Transverse colon (tissue), 4 donors: ENCODE results near the gene PUDP. TPM values are rescaled to one million over a fixed set of nuclear protein-coding genes. Genes with fewer than 3 reads are reported as not detected.

ENCODE experiments used
- DNase-seq: peaks from one replicate; pipeline ENCODE4 v3.0.0-alpha.2; 2019
- H3K27ac ChIP-seq, 4 donors: fragments of 200-600 bp; sonication (generic); 2 replicates each; pipeline ENCODE4 v1.5.1; 2016 to 2018; ENCODE audit warnings: inconsistent platforms in 4 of 4
- H3K27me3 ChIP-seq: fragments of 200-600 bp; sonication (generic); 2 replicates; pipeline ENCODE4 v1.5.1; 2017; ENCODE audit warnings: inconsistent platforms
- H3K36me3 ChIP-seq, 4 donors: fragments of 200-600 bp; sonication (generic); 2 replicates each; pipeline ENCODE4 v1.5.1; 2017 to 2019; ENCODE audit warnings: inconsistent platforms in 4 of 4
- H3K4me1 ChIP-seq, 4 donors: fragments of 200-600 bp; sonication (generic); 2 replicates each; pipeline ENCODE4 v1.5.1; 2017 to 2020; ENCODE audit warnings: inconsistent platforms in 4 of 4
- H3K4me3 ChIP-seq, 4 donors: fragments of 200-600 bp; sonication (generic); 1 replicate in 1 of 4; 2 replicates in 3 of 4; pipeline versions ENCODE4 v1.5.1 to v1.6.1; 2017 to 2019; ENCODE audit warnings: inconsistent platforms in 4 of 4
- H3K9me3 ChIP-seq, 2 donors: fragments of 200-600 bp; sonication (generic); 2 replicates each; pipeline ENCODE4 v1.5.1; 2017 to 2019; ENCODE audit warnings: inconsistent platforms in 2 of 2
- CTCF ChIP-seq, 5 experiments: fragments of 200-600 bp in 3 of 5; fragments of 450-650 bp in 2 of 5; sonication (generic) in 3 of 5; IDR thresholded peaks; 1 replicate in 2 of 5; 2 replicates in 3 of 5; pipeline ENCODE4 v1.5.1; 2016 to 2017; ENCODE audit warnings: antibody characterized with exemption in 5 of 5, inconsistent platforms in 3 of 5, mild to moderate bottlenecking in 2 of 5, moderate library complexity in 1 of 5
- EP300 ChIP-seq: sonication (generic); formaldehyde crosslinking; IDR thresholded peaks from one replicate; pipeline ENCODE4 v1.6.1; 2017; ENCODE audit warnings: antibody characterized with exemption, low read depth
- POLR2A ChIP-seq: fragments of 450-650 bp; IDR thresholded peaks from one replicate; pipeline ENCODE4 v1.6.1; 2016; ENCODE audit warnings: antibody characterized with exemption, mild to moderate bottlenecking, moderate library complexity
- POLR2AphosphoS5 ChIP-seq, 3 donors: sonication (generic); formaldehyde crosslinking; IDR thresholded peaks; one replicate each; pipeline ENCODE4 v1.6.1; 2016; ENCODE audit warnings: antibody characterized with exemption in 3 of 3
- WGBS, 2 donors: methylation state at CpG; one replicate each; pipeline ENCODE4 v1.1.5; 2018; ENCODE audit warnings: low coverage in 1 of 2; 5-methylcytosine and 5-hydroxymethylcytosine counted together
- in situ Hi-C, 4 donors: fragments of 200-750 bp; cut with MboI; loops; one replicate each; pipeline versions ENCODE4 v1.15.0 to v1.15.1; 2017; ENCODE audit warnings: low sequenced_read_pairs in 3 of 4, low pct_ligation_motif_present in 1 of 4, low pct_unique_long_range_greater_than_20kb in 1 of 4
- intact Hi-C: fragments of 100-400 bp; cut with DNase I; formaldehyde crosslinking; loops from one replicate; pipeline ENCODE4 v1.15.1; 2023; ENCODE audit warnings: low total_unique reads
- total RNA-seq, 4 donors: library from RNA; depleted of rRNA; stranded (reverse); fragments of >200 nt; gene quantifications; one replicate each; pipeline ENCODE4 v1.1.0, GENCODE V29; 2016

Gene PUDP
- total RNA-seq, 4 donors from 2014 or later, result 3.7 to 31.9 (median 23.3) TPM

DNA sequence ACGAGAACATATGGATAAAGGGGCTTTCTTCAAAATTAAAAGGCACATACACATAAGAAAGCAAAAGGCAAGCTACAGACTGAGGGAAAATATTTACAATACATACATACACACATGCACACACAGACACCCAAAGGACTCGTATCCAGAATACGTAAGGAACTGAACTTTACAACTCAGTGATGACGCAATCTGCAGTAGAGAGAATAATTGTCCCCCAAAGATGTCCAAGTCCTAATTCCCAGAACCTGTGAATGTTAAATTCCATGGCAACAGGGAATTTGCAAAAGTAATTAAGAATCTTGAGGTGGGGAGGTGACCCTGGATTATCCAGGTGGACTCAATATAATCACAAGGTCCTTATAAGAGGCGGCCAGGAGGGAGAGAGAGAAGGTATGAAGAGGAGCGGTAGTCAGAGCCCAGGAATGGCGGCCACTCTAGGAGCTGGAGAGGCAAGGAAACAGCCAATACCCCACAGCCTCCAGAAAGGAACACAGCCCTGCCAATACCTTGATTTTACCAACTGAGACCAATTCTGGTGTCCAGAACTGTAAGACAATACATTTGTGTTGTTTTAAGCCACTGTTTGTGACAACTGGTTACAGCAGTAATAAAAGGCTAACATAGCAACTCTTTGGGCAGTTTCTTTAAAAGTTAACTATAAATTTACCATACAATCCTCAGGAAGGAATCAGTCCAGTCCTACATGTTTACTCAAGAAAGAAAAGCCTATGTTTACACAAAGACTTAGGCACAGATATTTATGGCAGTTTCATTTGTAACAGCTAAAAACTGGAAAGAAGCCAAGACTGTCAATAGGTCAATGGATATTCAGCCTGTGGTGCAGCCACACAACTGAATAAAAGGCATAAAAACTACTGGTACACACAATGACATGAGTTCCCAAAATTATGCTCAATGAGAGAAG lies 27.7 kb downstream of the PUDP start:
- no peaks in the 10 kb centered on the region for H3K27me3 ChIP-seq
- 81% methylated on average over 7 of the region's 7 CpGs; no CpG with 5 or more reads in 1 of the 2 donors for WGBS, 2 donors
- in situ Hi-C loops (no loop called here), intact Hi-C loops (no loop called here)
- H3K27ac ChIP-seq, result peak overlapping the region; percentile 64 to 74 (median 68)
- H3K4me3 ChIP-seq, result no peak overlapping the region
- peaks cover 0 to 20% (median 16%) of the 10 kb centered on the region in 4 donors for H3K4me1 ChIP-seq
- no peaks in the 10 kb centered on the region for H3K9me3 ChIP-seq
- TF ChIP-seq POLR2A (no peak), CTCF (IDR thresholded peaks at IDR 0.05) (no peak), POLR2AphosphoS5 (IDR thresholded peaks at IDR 0.05) (no peak), EP300 (no peak)
- DNase-seq, result no peak
- no peaks in the 10 kb centered on the region for H3K36me3 ChIP-seq

- intact Hi-C loops (no loop called here), in situ Hi-C loops (no loop called here)
- no peaks in the 10 kb centered on the region for H3K27me3 ChIP-seq
Observed at GRCh38 chrX:7117587-7117986, 30.4 kb downstream of the PUDP start.

GRCh38 chrX:7116081-7116480 lies 31.9 kb downstream of the PUDP start:
- Histone ChIP-seq H3K4me3 (no peak overlapping the region), H3K36me3 (no peaks in the 10 kb centered on the region), H3K4me1 (peaks cover 0 to 17% (median 12%) of the 10 kb centered on the region in 4 donors), H3K9me3 (no peaks in the 10 kb centered on the region), H3K27me3 (no peaks in the 10 kb centered on the region), H3K27ac (no peak overlapping the region)
- intact Hi-C loops, result no loop called here
- 90% methylated on average over 3 of the region's 3 CpGs; no CpG with 5 or more reads in 1 of the 2 donors for WGBS, 2 donors
- TF ChIP-seq CTCF (IDR thresholded peaks at IDR 0.05) (no peak), POLR2AphosphoS5 (IDR thresholded peaks at IDR 0.05) (no peak), POLR2A (no peak), EP300 (no peak)
- in situ Hi-C loops, result no loop called here
- no peak for DNase-seq

More at GRCh38 chrX:7117587-7117986, 30.4 kb downstream of the PUDP start:
- no peak for TF ChIP-seq POLR2AphosphoS5 (IDR thresholded peaks at IDR 0.05)
- TF ChIP-seq POLR2A, result no peak
- no peak for TF ChIP-seq EP300
- TF ChIP-seq CTCF (IDR thresholded peaks at IDR 0.05), result no peak
- Histone ChIP-seq H3K27ac (no peak overlapping the region), H3K4me1 (peaks cover 0 to 20% (median 16%) of the 10 kb centered on the region in 4 donors), H3K9me3 (no peaks in the 10 kb centered on the region), H3K36me3 (no peaks in the 10 kb centered on the region), H3K4me3 (no peak overlapping the region)
- 90% methylated on average over 3 of the region's 3 CpGs; no CpG with 5 or more reads in 1 of the 2 donors for WGBS, 2 donors
- DNase-seq, result no peak

GRCh38 chrX:7115557-7115956 lies 32.4 kb downstream of the PUDP start:
- no peak for TF ChIP-seq POLR2A
- TF ChIP-seq EP300, result no peak
- TF ChIP-seq POLR2AphosphoS5 (IDR thresholded peaks at IDR 0.05), result no peak
- TF ChIP-seq CTCF (IDR thresholded peaks at IDR 0.05), result no peak
- 79% methylated on average over 6 of the region's 6 CpGs; no CpG with 5 or more reads in 1 of the 2 donors for WGBS, 2 donors
- no peak overlapping the region for H3K27ac ChIP-seq
- H3K4me3 ChIP-seq, result no peak overlapping the region
- no peaks in the 10 kb centered on the region for H3K9me3 ChIP-seq
- no peaks in the 10 kb centered on the region for H3K27me3 ChIP-seq
- intact Hi-C loops, result no loop called here
- no peaks in the 10 kb centered on the region for H3K36me3 ChIP-seq
- H3K4me1 ChIP-seq, result peaks cover 0 to 18% (median 12%) of the 10 kb centered on the region in 4 donors
- in situ Hi-C loops, result no loop called here
- DNase-seq, result no peak
